Activated effector memory CD4-positive, alpha-beta T cell treated with Interleukin-2 at 50 U/mL for 16 hours (primary cell): ENCODE results near the gene XYLT1.

Source experiments
- DNase-seq: peaks from one replicate; pipeline ENCODE4 v3.0.0-alpha.2; 2020

XYLT1 gene

GRCh38 chr16:17215306-17215705 lies 255.5 kb downstream of the XYLT1 start:
- DNase-seq: no peak

DNA sequence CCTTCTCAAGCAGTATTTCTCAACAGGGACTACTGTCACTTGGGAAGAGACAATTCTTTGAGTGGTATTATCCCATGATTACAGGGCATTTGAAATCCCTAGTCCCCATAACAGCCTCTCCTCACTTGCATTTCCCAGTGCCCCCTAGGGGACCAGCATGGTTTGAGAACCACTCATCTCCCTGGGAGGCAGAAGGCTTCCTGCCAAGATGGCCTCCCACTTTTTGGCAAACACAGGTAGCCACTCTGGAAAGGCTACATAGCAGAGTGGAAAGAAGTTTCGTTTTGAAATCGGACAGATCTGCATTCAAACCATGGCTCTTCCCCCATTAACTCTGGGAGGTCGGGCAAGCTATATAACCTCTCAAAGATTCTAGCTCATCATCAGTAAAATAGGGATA lies 256.8 kb downstream of the XYLT1 start:
- no peak for DNase-seq

GRCh38 chr16:17213025-17213424 lies 257.7 kb downstream of the XYLT1 start:
- no peak for DNase-seq

DNA sequence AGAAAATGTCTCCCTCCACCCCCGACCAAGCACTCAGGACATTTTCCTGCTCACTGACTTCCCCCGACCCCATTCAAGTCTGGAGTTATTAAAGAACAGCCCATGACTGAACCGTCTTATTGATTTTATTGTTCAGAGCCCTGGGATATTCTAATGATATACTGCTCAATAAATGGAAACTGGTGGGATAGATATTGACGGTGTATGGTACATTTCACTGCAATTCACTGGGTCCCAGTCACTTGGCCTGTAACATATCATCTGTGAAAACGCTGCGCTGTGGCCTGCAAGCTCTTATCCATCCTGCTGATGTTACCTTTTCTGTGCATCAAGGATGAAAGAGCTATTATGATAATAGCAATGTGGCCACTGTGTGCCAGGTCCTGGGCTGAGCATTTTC lies 258.2 kb downstream of the XYLT1 start:
- no peak for DNase-seq

GRCh38 chr16:17211797-17212196 lies 259.0 kb downstream of the XYLT1 start:
- DNase-seq: no peak

DNA sequence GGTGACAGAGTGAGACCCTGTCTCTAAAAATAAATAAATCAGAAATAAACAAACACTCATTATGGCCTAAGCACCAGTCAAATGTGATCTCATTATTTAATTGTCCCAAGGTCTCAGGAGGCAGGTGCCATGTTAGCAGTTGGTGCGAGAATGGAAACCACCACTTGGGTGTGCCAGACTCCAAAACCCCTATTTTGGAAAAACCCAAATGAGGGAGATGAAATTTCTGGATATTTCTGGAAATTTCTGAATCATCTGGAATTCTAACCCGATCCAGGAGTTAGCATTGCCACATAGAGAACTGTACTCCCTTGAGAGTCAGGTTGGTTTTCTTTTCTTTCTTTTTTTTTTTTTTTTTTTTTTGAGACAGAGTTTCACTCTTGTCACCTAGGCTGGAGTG lies 264.0 kb downstream of the XYLT1 start:
- no peak for DNase-seq

DNA sequence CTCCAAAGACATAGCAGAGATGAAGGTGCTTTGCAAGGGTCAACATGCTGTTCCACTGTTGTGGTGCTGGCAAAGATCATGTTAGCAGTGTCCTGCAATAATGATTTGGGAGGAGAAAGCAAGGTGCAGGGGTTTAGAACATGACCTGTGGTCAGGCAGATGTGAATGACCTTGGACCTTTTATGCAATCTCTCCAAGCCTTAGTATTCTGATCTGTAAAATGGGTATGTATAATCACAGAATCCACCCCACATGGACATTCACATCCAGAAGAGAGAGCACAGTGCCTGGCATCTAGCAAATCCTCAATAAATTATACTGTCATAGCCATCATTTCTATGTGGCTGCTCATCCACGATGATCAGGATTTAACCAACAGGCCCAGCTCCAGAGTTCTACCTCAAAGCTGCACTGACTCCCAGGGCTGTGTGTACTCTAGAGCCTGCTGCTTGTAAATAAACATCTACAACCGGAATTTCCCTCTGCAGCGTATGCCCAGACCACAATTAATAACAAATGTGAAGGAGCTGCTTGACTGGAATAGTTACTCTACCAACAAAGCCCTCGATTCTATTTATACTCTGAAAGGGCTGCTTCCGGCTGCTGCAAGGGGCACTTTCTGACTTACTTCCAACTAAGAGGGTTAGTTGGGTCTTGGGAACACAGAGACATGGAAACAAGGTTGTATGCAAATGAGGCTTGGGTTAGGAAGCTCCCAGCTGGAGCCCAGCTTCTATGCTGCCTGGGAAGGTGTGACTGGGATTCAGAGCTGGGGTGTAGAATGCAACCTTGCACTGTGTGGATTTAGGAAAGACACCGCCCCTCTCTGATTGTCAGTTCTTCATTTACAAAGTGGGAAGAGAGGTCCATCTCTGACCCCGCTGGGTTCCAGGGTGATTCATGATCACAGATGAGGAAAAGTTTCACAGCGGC lies 265.2 kb downstream of the XYLT1 start:
- DNase-seq: no peak

DNA sequence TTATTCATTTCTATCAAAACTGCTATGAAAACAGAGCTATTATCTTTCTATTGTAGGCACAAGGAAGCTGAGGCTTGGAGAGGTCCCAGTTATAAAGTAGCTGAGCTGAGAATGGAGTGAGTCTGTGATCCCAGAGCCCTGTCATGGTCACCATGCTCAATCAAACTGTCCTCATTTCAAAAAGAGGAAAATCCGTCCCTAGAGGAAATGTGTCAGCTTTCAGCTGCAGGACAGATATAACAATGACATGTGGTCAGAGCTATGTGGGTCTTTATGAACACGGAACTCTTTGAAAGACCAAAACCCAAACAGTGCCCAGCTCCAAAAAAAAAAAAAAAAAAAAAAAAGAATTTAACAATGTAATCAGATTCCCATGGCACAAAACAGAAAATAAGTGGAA lies 266.1 kb downstream of the XYLT1 start:
- DNase-seq: no peak

- no peak for DNase-seq
Observed at GRCh38 chr16:17204206-17204605, 266.6 kb downstream of the XYLT1 start.

DNA sequence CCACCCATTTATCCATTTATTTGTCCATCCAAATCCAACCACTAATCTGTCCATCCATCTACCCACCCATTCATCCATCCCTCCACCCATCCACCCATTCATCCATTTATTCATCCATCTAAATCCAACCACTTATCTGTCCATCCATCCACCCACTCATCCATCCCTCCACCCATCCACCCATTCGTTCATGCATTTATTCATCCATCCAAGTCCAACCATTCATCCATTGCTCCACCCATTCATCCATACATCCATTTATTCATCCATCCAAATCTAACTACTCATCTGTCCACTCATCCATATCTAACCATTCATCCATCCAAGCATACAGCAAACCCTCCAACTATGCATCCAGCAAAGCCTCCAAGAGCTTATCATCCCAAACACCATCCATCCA lies 267.3 kb downstream of the XYLT1 start:
- no peak for DNase-seq

- DNase-seq: no peak
Observed at GRCh38 chr16:17199135-17199534, 271.6 kb downstream of the XYLT1 start.

- no peak for DNase-seq
Observed at GRCh38 chr16:17196526-17196925, 274.2 kb downstream of the XYLT1 start.

GRCh38 chr16:17194190-17194780 lies 276.5 kb downstream of the XYLT1 start:
- DNase-seq: peak; percentile 32

- DNase-seq: no peak
Observed at GRCh38 chr16:17193566-17194100, 277.1 kb downstream of the XYLT1 start.

GRCh38 chr16:17184026-17184425 lies 286.7 kb downstream of the XYLT1 start:
- no peak for DNase-seq

DNA sequence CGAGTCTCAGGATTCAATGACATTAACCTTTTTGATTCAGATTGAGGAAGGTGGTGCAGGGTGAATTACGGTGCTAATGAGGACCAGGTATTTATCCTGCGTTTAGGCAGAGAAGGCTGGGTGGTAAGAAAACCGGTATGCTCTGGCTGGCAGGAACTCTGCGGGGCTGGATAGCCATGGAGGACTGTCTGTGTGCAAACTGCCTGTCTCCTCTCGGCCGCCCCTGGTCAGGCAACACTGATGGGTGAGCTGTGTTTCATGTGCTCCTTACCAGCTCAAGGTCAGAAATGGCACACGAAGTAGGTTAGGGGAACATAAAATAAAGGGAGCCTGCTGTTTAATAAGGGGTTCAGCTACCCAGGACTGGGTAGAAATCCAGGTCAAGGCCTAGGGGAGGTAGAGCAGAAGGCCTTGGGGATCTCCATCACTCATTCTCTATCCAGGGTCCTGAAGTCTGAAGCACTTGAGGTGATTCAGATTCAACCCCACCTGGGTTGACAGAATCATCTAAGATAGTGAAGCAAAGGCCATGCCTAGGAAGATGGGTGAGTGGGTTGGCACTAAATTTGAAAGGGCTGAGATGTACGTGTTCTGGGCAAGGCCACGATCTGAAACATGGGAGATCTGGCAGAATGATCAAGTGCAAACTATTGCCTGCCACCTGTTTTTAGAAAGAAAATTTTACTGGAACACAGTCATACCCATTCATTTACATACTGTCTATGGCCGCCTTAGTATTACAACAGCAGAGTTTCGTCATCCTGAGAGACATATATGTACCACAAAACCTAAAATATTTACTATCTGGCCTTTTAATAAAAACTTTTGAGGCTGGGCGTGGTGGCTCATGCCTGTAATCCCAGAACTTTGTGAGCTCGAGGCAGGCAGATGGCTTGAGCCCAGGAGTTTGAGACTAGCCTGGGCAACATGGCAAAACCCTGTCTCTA lies 292.5 kb downstream of the XYLT1 start:
- DNase-seq: no peak

DNA sequence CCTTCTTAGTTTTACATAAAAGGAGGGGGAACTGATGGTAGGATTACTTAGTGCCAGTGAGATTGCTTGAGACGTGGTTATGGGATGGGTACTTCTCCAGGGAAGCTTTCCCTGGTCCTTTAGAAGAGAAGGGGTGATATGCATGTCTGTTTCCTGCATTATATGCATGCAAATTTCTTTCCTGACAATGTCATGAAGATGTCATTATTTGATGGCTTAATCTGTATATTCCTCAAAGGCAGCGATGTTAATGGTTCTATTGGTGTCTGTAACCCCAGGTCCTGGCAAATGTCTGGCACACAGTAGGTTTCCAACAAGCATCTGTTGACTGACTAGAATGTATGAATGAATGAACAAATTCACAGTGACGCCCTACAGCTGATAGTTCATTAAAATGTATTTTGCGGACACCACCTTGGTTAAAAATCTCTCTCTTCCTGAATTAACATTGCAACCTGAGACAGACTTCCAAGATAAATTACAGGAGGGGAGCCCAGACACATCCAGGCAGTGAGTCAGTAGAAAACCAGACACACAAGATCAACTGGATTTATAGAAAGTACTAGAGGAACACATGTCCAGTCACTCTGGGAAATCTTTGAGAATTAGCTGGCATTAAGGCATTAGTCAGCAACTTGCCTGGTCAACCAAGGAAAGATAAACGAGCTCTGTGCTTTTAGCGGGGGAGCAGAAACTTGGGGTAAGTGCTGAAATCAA lies 293.4 kb downstream of the XYLT1 start:
- DNase-seq: no peak

- DNase-seq: no peak
Observed at GRCh38 chr16:17176199-17176598, 294.6 kb downstream of the XYLT1 start.

DNA sequence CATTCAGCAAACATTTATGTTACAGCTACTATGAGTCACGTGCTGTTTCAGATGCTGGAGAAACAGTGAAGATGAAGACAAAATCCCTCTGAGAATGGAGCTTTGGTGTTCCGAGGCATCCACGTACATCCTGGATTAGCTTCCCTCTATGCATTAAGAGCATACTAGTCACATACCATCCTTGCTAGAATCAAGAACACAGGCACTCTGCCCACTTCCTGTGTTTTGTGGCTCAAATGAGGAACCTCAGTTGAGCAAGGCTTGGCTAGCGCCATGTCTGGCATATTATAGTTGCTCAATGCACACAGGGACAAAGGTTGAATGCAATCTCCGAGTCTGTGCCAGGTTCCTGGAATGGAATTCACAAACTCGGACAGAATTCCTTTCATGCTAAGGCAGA lies 297.5 kb downstream of the XYLT1 start:
- DNase-seq: no peak

GRCh38 chr16:17171250-17172143 lies 299.3 kb downstream of the XYLT1 start:
- no peak for DNase-seq

DNA sequence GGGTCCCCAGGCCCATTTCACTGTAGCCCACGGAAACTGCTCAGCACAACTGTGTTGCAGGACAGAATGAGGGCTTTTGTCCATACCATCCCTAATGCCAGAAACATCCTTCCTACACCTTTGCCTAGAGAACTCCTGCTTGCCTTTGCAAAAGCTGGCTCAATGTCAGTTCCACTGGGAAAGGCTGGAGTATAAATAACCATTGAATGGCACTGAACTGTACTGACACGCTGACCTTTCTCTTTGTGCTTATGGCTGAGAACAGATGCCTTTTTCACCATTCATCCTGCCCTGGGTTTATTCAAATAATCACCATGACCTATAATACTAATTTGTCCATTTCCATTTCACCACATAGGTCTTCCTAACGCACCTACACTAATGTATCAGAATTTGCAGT lies 300.3 kb downstream of the XYLT1 start:
- DNase-seq: no peak
